Measurements from ENCODE around the gene PAX5. TPM values are rescaled to one million over a fixed set of nuclear protein-coding genes. Genes with fewer than 3 reads are reported as not detected.

The PAX5 gene
- total and polyA plus RNA-seq, 3 donors from 2014 or later, result 0.79 to 1.9 (median 1.3) TPM

DNA sequence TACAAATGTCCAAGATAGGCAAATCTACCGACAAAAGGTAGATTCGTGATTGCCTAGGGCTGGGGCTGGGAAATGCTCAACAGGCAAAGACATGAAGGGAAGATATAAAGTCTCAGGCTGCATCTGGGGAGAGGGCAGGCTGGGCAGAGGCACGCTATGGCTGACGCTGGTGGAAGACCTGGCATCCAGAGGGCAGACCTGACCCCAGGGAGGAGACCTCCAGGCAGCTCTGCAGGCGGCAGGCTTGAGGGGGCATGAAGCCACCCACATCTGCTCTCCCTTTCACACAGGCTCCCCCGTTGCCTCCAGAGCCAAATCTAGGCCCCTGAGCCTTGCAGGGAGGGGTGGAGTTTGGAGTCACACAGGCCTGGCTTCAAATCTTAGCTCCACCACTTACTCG lies 145.5 kb downstream of the PAX5 start:
- Histone ChIP-seq H3K9me3 (no peaks in the 10 kb centered on the region), H3K4me1 (no peaks in the 10 kb centered on the region), H3K4me3 (no peak overlapping the region), H3K27me3 (no peaks in the 10 kb centered on the region), H3K27ac (no peak overlapping the region), H3K36me3 (ENCODE audit: low read depth, missing control alignments) (no peaks in the 10 kb centered on the region)
- intact Hi-C loops (cut with DNase I; ENCODE audit: low total_unique reads), result no loop called here
- 69 to 74% methylated on average over 7 of the region's 7 CpGs for WGBS, 2 donors
- no peak for TF ChIP-seq POLR2A (IDR thresholded peaks at IDR 0.05)
- TF ChIP-seq, protein P1, sequence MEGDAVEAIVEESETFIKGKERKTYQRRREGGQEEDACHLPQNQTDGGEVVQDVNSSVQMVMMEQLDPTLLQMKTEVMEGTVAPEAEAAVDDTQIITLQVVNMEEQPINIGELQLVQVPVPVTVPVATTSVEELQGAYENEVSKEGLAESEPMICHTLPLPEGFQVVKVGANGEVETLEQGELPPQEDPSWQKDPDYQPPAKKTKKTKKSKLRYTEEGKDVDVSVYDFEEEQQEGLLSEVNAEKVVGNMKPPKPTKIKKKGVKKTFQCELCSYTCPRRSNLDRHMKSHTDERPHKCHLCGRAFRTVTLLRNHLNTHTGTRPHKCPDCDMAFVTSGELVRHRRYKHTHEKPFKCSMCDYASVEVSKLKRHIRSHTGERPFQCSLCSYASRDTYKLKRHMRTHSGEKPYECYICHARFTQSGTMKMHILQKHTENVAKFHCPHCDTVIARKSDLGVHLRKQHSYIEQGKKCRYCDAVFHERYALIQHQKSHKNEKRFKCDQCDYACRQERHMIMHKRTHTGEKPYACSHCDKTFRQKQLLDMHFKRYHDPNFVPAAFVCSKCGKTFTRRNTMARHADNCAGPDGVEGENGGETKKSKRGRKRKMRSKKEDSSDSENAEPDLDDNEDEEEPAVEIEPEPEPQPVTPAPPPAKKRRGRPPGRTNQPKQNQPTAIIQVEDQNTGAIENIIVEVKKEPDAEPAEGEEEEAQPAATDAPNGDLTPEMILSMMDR (IDR thresholded peaks at IDR 0.05), result no peak
- DNase-seq, result no peak

DNA sequence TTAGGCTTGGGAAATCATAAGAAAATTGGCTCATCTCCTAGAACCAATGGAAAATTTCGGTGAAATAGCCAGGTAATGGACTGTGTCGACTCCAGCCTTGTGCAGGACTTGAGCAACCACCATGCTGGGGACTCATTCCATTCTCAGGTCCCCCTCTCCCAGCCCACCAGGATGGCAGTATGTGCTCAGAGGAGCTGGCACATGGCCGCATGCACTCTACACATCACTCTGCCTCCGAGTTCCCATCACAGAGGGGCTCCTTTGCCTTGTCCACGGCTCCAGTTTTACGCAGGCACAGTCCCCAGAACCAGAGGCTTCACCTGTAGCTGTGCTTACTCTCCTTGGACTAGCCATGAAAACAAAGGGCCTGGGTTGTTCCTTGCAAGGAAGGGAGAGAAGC lies 149.3 kb downstream of the PAX5 start:
- H3K4me3 ChIP-seq, result no peak overlapping the region
- no peak for TF ChIP-seq POLR2A (IDR thresholded peaks at IDR 0.05)
- TF ChIP-seq, protein P1 (IDR thresholded peaks at IDR 0.05), result no peak
- H3K27ac ChIP-seq, result no peak overlapping the region
- H3K9me3 ChIP-seq, result no peaks in the 10 kb centered on the region
- no peaks in the 10 kb centered on the region for H3K27me3 ChIP-seq
- no peaks in the 10 kb centered on the region for H3K4me1 ChIP-seq
- 84 to 90% methylated on average over 6 of the region's 6 CpGs for WGBS, 2 donors
- no peaks in the 10 kb centered on the region for H3K36me3 ChIP-seq (ENCODE audit: low read depth, missing control alignments)
- DNase-seq, result no peak
- intact Hi-C loops (cut with DNase I; ENCODE audit: low total_unique reads), result no loop called here

DNA sequence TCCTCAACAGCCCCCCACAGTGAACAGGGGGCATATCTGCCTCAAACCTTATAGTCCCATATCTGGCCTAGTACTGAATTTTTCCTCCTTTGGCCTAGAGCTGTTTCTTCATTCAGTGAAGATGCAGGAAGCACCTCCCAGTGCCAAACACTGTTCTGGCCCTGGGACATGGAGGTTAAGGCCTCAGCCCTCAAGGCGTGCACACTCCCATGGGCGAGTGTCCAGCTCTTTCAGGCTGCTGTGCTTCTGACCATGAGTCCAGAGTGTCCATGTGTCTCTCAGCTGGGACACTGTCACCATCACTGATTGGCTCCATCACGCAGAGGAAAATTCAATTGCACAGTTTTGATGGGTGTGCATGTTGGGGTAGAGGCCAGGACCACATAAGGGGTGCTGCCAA lies 151.5 kb downstream of the PAX5 start:
- H3K27me3 ChIP-seq, result no peaks in the 10 kb centered on the region
- H3K9me3 ChIP-seq, result no peaks in the 10 kb centered on the region
- DNase-seq, result peak; percentile 36
- 56 to 60% methylated on average over 2 to 3 of the region's 3 CpGs for WGBS, 2 donors
- H3K27ac ChIP-seq, result no peak overlapping the region
- intact Hi-C loops (cut with DNase I; ENCODE audit: low total_unique reads), result no loop called here
- no peaks in the 10 kb centered on the region for H3K36me3 ChIP-seq (ENCODE audit: low read depth, missing control alignments)
- no peak overlapping the region for H3K4me3 ChIP-seq
- TF ChIP-seq POLR2A (IDR thresholded peaks at IDR 0.05), result no peak
- TF ChIP-seq, protein P1 (IDR thresholded peaks at IDR 0.05), result no peak
- H3K4me1 ChIP-seq, result no peaks in the 10 kb centered on the region

DNA sequence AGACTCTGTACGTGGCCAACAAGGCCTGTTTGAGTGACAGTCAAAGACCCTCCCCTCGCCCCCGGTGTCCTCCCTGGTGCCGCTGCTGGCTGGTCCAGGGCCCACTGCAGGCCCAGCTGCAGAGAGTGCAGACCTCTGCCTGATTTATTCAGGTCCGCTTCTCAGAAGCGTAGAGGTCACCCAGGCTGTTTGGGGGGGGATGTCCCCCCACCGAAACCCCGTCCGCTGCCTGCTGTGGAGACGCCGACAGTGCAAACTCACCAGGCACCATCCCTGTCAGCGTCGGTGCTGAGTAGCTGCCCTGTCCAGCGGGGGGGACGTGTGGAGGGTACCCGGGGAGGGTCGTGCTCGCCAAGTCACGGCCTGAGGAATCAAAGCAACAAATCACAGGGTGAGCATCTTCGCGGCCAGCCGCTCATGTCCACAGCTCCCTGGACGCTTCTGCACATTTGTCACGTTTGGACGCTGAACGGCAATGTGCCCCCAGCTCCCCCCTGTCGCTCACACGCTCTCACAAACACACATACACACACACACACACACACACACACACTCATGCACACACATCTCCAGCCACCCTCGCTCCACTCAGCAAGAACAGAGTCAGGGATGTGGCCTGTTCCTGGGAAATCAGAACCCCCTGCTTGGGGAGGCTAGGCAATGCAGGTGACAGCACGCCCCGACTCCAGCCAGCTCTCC lies 152.2 kb downstream of the PAX5 start:
- no peaks in the 10 kb centered on the region for H3K36me3 ChIP-seq (ENCODE audit: low read depth, missing control alignments)
- intact Hi-C loops (cut with DNase I; ENCODE audit: low total_unique reads), result no loop called here
- no peaks in the 10 kb centered on the region for H3K4me1 ChIP-seq
- no peak overlapping the region for H3K27ac ChIP-seq
- no peaks in the 10 kb centered on the region for H3K27me3 ChIP-seq
- TF ChIP-seq, protein P1 (IDR thresholded peaks at IDR 0.05), result no peak
- no peak for TF ChIP-seq POLR2A (IDR thresholded peaks at IDR 0.05)
- DNase-seq, result no peak
- H3K4me3 ChIP-seq, result no peak overlapping the region
- no peaks in the 10 kb centered on the region for H3K9me3 ChIP-seq
- 81 to 92% methylated on average over 14 to 31 of the region's 31 CpGs for WGBS, 2 donors

DNA sequence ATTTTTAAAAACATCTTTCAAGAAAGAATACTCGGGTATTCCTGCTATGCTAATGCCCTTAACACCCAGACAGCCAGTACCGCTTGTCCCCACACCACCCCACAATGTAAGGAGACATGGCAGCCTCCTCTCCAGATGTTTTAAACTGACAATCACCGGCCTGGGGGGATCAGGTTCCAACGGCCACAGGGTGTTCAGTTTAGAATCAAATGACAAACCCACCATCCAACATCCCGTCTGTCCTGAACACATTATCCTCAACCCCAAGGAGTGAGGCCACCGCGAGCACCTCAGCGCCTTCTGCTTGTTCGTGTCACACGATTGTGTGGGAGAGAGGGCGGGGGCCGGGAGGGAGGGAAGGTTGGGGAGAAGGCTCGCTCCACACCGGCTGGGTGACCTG lies 152.8 kb downstream of the PAX5 start:
- H3K36me3 ChIP-seq (ENCODE audit: low read depth, missing control alignments), result no peaks in the 10 kb centered on the region
- TF ChIP-seq POLR2A (IDR thresholded peaks at IDR 0.05), result no peak
- TF ChIP-seq, protein P1 (IDR thresholded peaks at IDR 0.05), result no peak
- H3K4me1 ChIP-seq, result no peaks in the 10 kb centered on the region
- H3K4me3 ChIP-seq, result no peak overlapping the region
- no peaks in the 10 kb centered on the region for H3K9me3 ChIP-seq
- 73 to 89% methylated on average over 10 to 14 of the region's 14 CpGs for WGBS, 2 donors
- H3K27ac ChIP-seq, result no peak overlapping the region
- no peak for DNase-seq
- intact Hi-C loops (cut with DNase I; ENCODE audit: low total_unique reads), result no loop called here
- H3K27me3 ChIP-seq, result no peaks in the 10 kb centered on the region
